Gastroesophageal sphincter (tissue), 4 donors: ENCODE data around the gene DCK. TPM values are rescaled to one million over a fixed set of nuclear protein-coding genes. Genes with fewer than 3 reads are reported as not detected.

Experiments
- ATAC-seq: fragments of 150-250 bp; one replicate; pipeline ENCODE4 v1.9.1; 2016; ENCODE audit warnings: mild to moderate bottlenecking, moderate library complexity
- H3K27ac ChIP-seq, 4 donors: fragments of 200-600 bp; sonication (generic) in 3 of 4; 1 replicate in 3 of 4; 2 replicates in 1 of 4; pipeline ENCODE4 v1.5.1; 2016 to 2019
- H3K27me3 ChIP-seq: fragments of 200-600 bp; sonication (generic); one replicate; pipeline ENCODE4 v1.5.1; 2019
- H3K36me3 ChIP-seq, 2 donors: fragments of 200-600 bp; sonication (generic); one replicate each; pipeline ENCODE4 v1.5.1; 2019; ENCODE audit warnings: control low read depth in 1 of 2
- H3K4me1 ChIP-seq, 3 donors: fragments of 200-600 bp; sonication (generic); 1 replicate in 2 of 3; 2 replicates in 1 of 3; pipeline ENCODE4 v1.5.1; 2016 to 2019; ENCODE audit warnings: control low read depth in 2 of 3
- H3K4me3 ChIP-seq, 2 donors: fragments of 200-600 bp; sonication (generic); one replicate each; pipeline ENCODE4 v1.5.1; 2019; ENCODE audit warnings: mild to moderate bottlenecking in 1 of 2, moderate library complexity in 1 of 2
- H3K9me3 ChIP-seq, 3 donors: fragments of 200-600 bp; sonication (generic); one replicate each; pipeline ENCODE4 v1.5.1; 2017 to 2019; ENCODE audit warnings: control low read depth in 2 of 3
- EP300 ChIP-seq: sonication (generic); formaldehyde crosslinking; IDR thresholded peaks from one replicate; pipeline ENCODE4 v1.6.1; 2017; ENCODE audit warnings: antibody characterized with exemption, mild to moderate bottlenecking
- POLR2A ChIP-seq, 2 donors: fragments of 450-650 bp; IDR thresholded peaks; one replicate each; pipeline ENCODE4 v1.6.1; 2017; ENCODE audit warnings: antibody characterized with exemption in 2 of 2, mild to moderate bottlenecking in 2 of 2, moderate library complexity in 1 of 2
- POLR2AphosphoS5 ChIP-seq: sonication (generic); formaldehyde crosslinking; IDR thresholded peaks from one replicate; pipeline ENCODE4 v1.6.1; 2017; ENCODE audit warnings: antibody characterized with exemption
- WGBS, 2 donors: methylation state at CpG; one replicate each; pipeline ENCODE4 v1.1.5; 2018; ENCODE audit warnings: low coverage in 1 of 2; 5-methylcytosine and 5-hydroxymethylcytosine counted together
- total RNA-seq, 4 donors: library from RNA; depleted of rRNA; stranded (reverse); fragments of >200 nt; gene quantifications; one replicate each; pipeline ENCODE4 v1.1.0, GENCODE V29; 2016
- TF ChIP-seq, protein P1 (sequence below), 4 experiments: fragments of 200-600 bp in 2 of 4; fragments of 450-650 bp in 2 of 4; sonication (generic) in 1 of 4; IDR thresholded peaks; one replicate each; pipeline ENCODE4 v1.5.1; 2017 to 2019; ENCODE audit warnings: antibody characterized with exemption in 4 of 4, mild to moderate bottlenecking in 2 of 4, moderate library complexity in 2 of 4

DCK gene
- total RNA-seq, 4 donors from 2014 or later, result 13.2 to 24.9 (median 21.7) TPM

DNA sequence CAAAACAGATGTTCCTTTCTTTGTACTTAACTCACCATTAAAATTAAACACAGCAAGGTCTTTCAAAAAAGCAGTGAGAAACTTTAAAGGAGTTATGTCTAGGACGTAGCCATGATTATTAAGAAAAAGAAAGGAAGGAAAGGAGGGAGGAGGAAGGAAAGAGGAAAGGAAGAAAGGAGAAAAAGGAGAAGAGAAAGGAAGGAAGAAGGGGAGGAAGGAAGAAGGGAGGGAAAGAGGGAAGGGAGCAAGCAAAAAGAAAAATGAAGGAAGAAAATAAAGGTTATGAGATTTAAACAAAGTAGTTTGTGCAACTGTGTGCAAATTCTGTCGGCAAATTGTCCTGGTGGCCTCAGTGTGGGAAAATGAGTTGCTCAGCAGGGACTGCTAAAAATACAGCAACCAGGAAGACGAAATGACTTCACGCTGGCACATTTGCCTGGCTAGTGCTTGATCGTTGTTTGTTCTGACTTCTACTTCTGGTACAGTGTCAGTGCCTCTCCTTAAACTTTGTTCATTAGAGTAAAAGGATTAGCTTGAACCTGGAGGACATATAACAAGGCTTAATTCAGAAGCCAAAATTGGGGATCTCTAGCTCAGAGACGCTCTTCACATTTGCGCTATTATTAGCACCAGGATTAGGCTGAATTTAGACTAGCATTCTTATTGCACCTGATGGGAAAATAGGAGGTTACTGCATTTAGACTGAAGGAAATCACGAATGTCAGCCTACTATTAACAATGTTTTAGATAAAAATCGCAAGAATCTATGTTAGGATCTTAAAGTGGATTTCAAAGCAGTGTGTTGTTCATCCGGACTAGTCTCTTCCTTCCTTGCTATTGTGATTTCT, 81.2 kb downstream of the DCK start:
- Histone ChIP-seq H3K36me3 (no peaks in the 10 kb centered on the region), H3K4me1 (peaks cover 0 to 12% (median 0%) of the 10 kb centered on the region in 3 donors), H3K27ac (peak overlapping the region in 2 of 4 donors; percentile 9 to 16), H3K9me3 (no peaks in the 10 kb centered on the region), H3K27me3 (no peaks in the 10 kb centered on the region), H3K4me3 (peak overlapping the region in 1 of 2 donors; percentile 14)
- ATAC-seq, result no peak
- TF ChIP-seq EP300, result no peak
- no peak for TF ChIP-seq POLR2A (IDR thresholded peaks at IDR 0.05)
- TF ChIP-seq POLR2AphosphoS5, result no peak
- TF ChIP-seq, protein P1, sequence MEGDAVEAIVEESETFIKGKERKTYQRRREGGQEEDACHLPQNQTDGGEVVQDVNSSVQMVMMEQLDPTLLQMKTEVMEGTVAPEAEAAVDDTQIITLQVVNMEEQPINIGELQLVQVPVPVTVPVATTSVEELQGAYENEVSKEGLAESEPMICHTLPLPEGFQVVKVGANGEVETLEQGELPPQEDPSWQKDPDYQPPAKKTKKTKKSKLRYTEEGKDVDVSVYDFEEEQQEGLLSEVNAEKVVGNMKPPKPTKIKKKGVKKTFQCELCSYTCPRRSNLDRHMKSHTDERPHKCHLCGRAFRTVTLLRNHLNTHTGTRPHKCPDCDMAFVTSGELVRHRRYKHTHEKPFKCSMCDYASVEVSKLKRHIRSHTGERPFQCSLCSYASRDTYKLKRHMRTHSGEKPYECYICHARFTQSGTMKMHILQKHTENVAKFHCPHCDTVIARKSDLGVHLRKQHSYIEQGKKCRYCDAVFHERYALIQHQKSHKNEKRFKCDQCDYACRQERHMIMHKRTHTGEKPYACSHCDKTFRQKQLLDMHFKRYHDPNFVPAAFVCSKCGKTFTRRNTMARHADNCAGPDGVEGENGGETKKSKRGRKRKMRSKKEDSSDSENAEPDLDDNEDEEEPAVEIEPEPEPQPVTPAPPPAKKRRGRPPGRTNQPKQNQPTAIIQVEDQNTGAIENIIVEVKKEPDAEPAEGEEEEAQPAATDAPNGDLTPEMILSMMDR (IDR thresholded peaks at IDR 0.05), result no peak
- 22% methylated on average over 9 to 10 of the region's 10 CpGs for WGBS, 2 donors

Other genes with a start within 250 kb of the DCK start
- 10 to 100 TPM; 60.7 to 73.5 (median 63.5) TPM for gene GRSF1, start 153.8 kb upstream of the DCK start, total RNA-seq
- gene MOB1B, start 91.3 kb upstream of the DCK start, total RNA-seq, result 10 to 100 TPM; 19.6 to 31.5 (median 26.2) TPM